HEK293 (cell line): ENCODE results near the gene CCDC127.

ENCODE experiments used
- BCL11A ChIP-seq: fragments of 450-650 bp; formaldehyde crosslinking; IDR thresholded peaks from 2 replicates; pipeline ENCODE4 v1.5.1; 2016; ENCODE audit warnings: low read depth, missing biosample characterization, missing genetic modification characterization
- GLIS1 ChIP-seq: fragments of 450-650 bp; formaldehyde crosslinking; IDR thresholded peaks from 2 replicates; pipeline ENCODE4 v1.5.1; 2016; ENCODE audit warnings: missing biosample characterization, missing genetic modification characterization
- HOXA7 ChIP-seq: sonication (generic); formaldehyde crosslinking; IDR thresholded peaks from 2 replicates; pipeline ENCODE4 v1.8.1; 2022; ENCODE audit warnings: missing genetic modification reagents, borderline replicate concordance
- MYNN ChIP-seq: fragments of 450-650 bp; formaldehyde crosslinking; IDR thresholded peaks from 2 replicates; pipeline ENCODE4 v1.5.1; 2016; ENCODE audit warnings: missing biosample characterization, missing genetic modification characterization, borderline replicate concordance
- OSR2 ChIP-seq: fragments of 450-650 bp; formaldehyde crosslinking; IDR thresholded peaks from 2 replicates; pipeline ENCODE4 v1.5.1; 2016; ENCODE audit warnings: missing biosample characterization, missing genetic modification characterization
- OVOL3 ChIP-seq: fragments of 450-650 bp; formaldehyde crosslinking; IDR thresholded peaks from 2 replicates; pipeline ENCODE4 v1.5.1; 2016; ENCODE audit warnings: missing biosample characterization, missing genetic modification characterization
- PATZ1 ChIP-seq: fragments of 450-650 bp; formaldehyde crosslinking; IDR thresholded peaks from 2 replicates; pipeline ENCODE4 v1.5.1; 2016; ENCODE audit warnings: missing biosample characterization, missing genetic modification characterization
- RBAK ChIP-seq: fragments of 450-650 bp; formaldehyde crosslinking; IDR thresholded peaks from 2 replicates; pipeline ENCODE4 v1.5.1; 2016; ENCODE audit warnings: missing biosample characterization, missing genetic modification characterization
- SETDB1 ChIP-seq: IDR thresholded peaks from one replicate; pipeline ENCODE4 v1.6.1; 2017; ENCODE audit warnings: mild to moderate bottlenecking, low read length, moderate library complexity, mixed read lengths; ENCODE audit not compliant: insufficient read length
- YY1 ChIP-seq: fragments of 450-650 bp; formaldehyde crosslinking; IDR thresholded peaks from 2 replicates; pipeline ENCODE4 v1.5.1; 2018; ENCODE audit warnings: missing biosample characterization, missing genetic modification characterization
- ZBTB20 ChIP-seq: fragments of 450-650 bp; formaldehyde crosslinking; IDR thresholded peaks from 2 replicates; pipeline ENCODE4 v1.5.1; 2016; ENCODE audit warnings: missing biosample characterization, missing genetic modification characterization
- ZBTB49 ChIP-seq: fragments of 450-650 bp; formaldehyde crosslinking; IDR thresholded peaks from 2 replicates; pipeline ENCODE4 v1.5.1; 2016; ENCODE audit warnings: missing biosample characterization, missing genetic modification characterization, low read depth
- ZNF112 ChIP-seq: fragments of 450-650 bp; formaldehyde crosslinking; IDR thresholded peaks from 2 replicates; pipeline ENCODE4 v1.5.0; 2017; ENCODE audit warnings: missing biosample characterization, missing genetic modification characterization
- ZNF140 ChIP-seq: fragments of 450-650 bp; formaldehyde crosslinking; IDR thresholded peaks from 2 replicates; pipeline ENCODE4 v1.5.1; 2016; ENCODE audit warnings: missing biosample characterization, missing genetic modification characterization
- ZNF16 ChIP-seq: fragments of 450-650 bp; formaldehyde crosslinking; IDR thresholded peaks from 2 replicates; pipeline ENCODE4 v1.5.1; 2016; ENCODE audit warnings: low read depth, missing biosample characterization, missing genetic modification characterization
- ZNF169 ChIP-seq: fragments of 450-650 bp; formaldehyde crosslinking; IDR thresholded peaks from 2 replicates; pipeline ENCODE4 v1.5.1; 2016; ENCODE audit warnings: missing biosample characterization, missing genetic modification characterization
- ZNF280D ChIP-seq: fragments of 450-650 bp; formaldehyde crosslinking; IDR thresholded peaks from 2 replicates; pipeline ENCODE4 v1.5.1; 2016; ENCODE audit warnings: missing biosample characterization, missing genetic modification characterization
- ZNF292 ChIP-seq: fragments of 450-650 bp; formaldehyde crosslinking; IDR thresholded peaks from 2 replicates; pipeline ENCODE4 v1.5.1; 2016; ENCODE audit warnings: low read depth, missing biosample characterization, missing genetic modification characterization, borderline replicate concordance
- ZNF302 ChIP-seq: fragments of 450-650 bp; formaldehyde crosslinking; IDR thresholded peaks from 2 replicates; pipeline ENCODE4 v1.5.1; 2016; ENCODE audit warnings: missing biosample characterization, missing genetic modification characterization, low read depth
- ZNF366 ChIP-seq: fragments of 450-650 bp; formaldehyde crosslinking; conservative IDR thresholded peaks from 2 replicates; pipeline ENCODE4 v1.5.1; 2016; ENCODE audit warnings: missing biosample characterization, missing genetic modification characterization
- ZNF426 ChIP-seq: fragments of 450-650 bp; formaldehyde crosslinking; IDR thresholded peaks from 2 replicates; pipeline ENCODE4 v1.5.1; 2017; ENCODE audit warnings: missing biosample characterization, missing genetic modification characterization, mild to moderate bottlenecking, inconsistent platforms, moderate library complexity
- ZNF433 ChIP-seq: fragments of 450-650 bp; formaldehyde crosslinking; IDR thresholded peaks from 2 replicates; pipeline ENCODE4 v1.5.1; 2016; ENCODE audit warnings: missing biosample characterization, missing genetic modification characterization, low read depth
- ZNF501 ChIP-seq: fragments of 450-650 bp; formaldehyde crosslinking; IDR thresholded peaks from 2 replicates; pipeline ENCODE4 v1.5.1; 2016; ENCODE audit warnings: missing biosample characterization, missing genetic modification characterization
- ZNF544 ChIP-seq: fragments of 450-650 bp; formaldehyde crosslinking; IDR thresholded peaks from 2 replicates; pipeline ENCODE4 v1.5.0; 2017; ENCODE audit warnings: missing biosample characterization, missing genetic modification characterization
- ZNF585B ChIP-seq: fragments of 450-650 bp; formaldehyde crosslinking; IDR thresholded peaks from 2 replicates; pipeline ENCODE4 v1.5.1; 2016; ENCODE audit warnings: missing biosample characterization, missing genetic modification characterization
- ZNF76 ChIP-seq: fragments of 450-650 bp; formaldehyde crosslinking; IDR thresholded peaks from 2 replicates; pipeline ENCODE4; 2016; ENCODE audit warnings: low read depth, missing biosample characterization, missing genetic modification characterization, borderline replicate concordance
- ZNF785 ChIP-seq: fragments of 450-650 bp; formaldehyde crosslinking; IDR thresholded peaks from 2 replicates; pipeline ENCODE4 v1.5.1; 2016; ENCODE audit warnings: missing biosample characterization, missing genetic modification characterization
- ZSCAN30 ChIP-seq: fragments of 450-650 bp; IDR thresholded peaks from 2 replicates; pipeline ENCODE4 v1.5.1; 2018; ENCODE audit warnings: missing biosample characterization, mild to moderate bottlenecking, missing genetic modification characterization, moderate library complexity
- TF ChIP-seq, protein P1 (sequence below): fragments of 450-650 bp; formaldehyde crosslinking; IDR thresholded peaks from 2 replicates; pipeline ENCODE4; 2016; ENCODE audit warnings: missing biosample characterization, missing genetic modification characterization
- TF ChIP-seq, protein P2 (sequence below): fragments of 450-650 bp; formaldehyde crosslinking; IDR thresholded peaks from 2 replicates; pipeline ENCODE4 v1.5.1; 2016; ENCODE audit warnings: missing biosample characterization, missing genetic modification characterization

CCDC127 gene

DNA sequence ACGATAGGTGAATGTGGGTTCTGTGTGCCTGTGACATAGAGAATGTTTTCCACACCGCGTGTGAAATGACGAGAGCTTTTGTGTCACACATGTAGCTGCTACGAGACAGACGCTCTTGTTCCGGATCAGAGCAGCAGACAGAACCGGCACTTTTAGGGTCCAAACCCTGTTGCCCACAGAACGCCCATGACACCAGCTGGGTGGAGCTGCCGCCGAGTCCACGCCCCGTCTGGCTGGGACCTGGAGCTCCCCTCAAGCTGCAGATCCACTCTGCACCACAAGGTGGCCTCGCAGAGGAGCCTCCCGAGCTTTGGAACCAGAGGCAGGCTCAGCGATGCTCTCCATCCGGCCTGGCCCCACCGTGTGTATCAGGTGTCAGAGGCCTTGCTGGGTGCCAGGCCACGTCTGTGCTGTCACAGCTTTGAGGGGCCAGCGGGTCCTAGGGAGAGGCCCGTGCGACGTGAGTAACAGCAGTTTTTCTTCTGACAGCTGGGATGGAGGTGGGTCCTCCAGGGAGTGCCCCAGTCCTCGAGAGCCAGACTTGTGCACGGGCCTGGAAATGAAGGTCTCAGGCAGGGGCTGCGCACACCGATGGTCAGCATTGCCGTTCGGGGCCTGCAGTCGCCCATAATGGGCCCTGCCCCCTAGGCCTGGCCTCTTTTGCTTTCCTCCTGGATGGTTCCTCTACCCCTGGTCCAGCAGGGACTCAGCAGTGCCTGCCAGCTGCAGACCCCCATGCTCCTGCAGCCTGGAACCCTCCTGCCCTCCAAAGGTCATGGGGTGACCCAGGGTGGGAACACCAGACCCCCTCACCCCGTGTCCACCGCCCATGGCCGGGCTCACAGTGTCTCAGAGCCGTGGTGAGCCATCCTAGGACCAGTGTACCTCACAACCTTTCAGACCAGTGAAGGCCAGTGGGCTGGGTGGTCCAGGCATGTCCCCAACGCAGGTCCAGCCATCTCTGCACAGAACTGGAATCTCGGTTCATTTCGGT is 29.2 kb downstream of the CCDC127 start (continued):
- TF ChIP-seq ZBTB20 (tag by site-specific recombination), result no peak
- TF ChIP-seq MYNN (tag by site-specific recombination), result no peak
- no peak for TF ChIP-seq ZNF280D (tag by site-specific recombination)
- TF ChIP-seq ZNF544 (tag by site-specific recombination), result no peak
- TF ChIP-seq ZNF112 (tag by site-specific recombination), result no peak
- no peak for TF ChIP-seq YY1 (tag by site-specific recombination)
- no peak for TF ChIP-seq ZNF169 (tag by site-specific recombination)
- TF ChIP-seq RBAK, result no peak
- no peak for TF ChIP-seq OVOL3 (tag by site-specific recombination)
- TF ChIP-seq OSR2 (tag by site-specific recombination), result no peak
- TF ChIP-seq ZNF366 (tag by site-specific recombination), result no peak
- no peak for TF ChIP-seq ZNF140 (tag by site-specific recombination)
- no peak for TF ChIP-seq ZNF585B (tag by site-specific recombination)
- TF ChIP-seq ZNF292 (tag by site-specific recombination), result no peak
- no peak for TF ChIP-seq ZNF426 (tag by site-specific recombination)
- TF ChIP-seq ZNF16 (tag by site-specific recombination), result no peak
- no peak for TF ChIP-seq SETDB1
- TF ChIP-seq ZNF302 (tag by site-specific recombination), result no peak
- TF ChIP-seq ZNF433 (tag by site-specific recombination), result no peak
- peak; percentile 74 for TF ChIP-seq ZNF501
- TF ChIP-seq BCL11A (tag by site-specific recombination), result no peak
- TF ChIP-seq, protein P1, sequence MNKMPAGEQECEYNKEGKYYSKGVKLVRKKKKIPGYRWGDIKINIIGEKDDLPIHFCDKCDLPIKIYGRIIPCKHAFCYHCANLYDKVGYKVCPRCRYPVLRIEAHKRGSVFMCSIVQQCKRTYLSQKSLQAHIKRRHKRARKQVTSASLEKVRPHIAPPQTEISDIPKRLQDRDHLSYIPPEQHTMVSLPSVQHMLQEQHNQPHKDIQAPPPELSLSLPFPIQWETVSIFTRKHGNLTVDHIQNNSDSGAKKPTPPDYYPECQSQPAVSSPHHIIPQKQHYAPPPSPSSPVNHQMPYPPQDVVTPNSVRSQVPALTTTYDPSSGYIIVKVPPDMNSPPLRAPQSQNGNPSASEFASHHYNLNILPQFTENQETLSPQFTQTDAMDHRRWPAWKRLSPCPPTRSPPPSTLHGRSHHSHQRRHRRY (tag by site-specific recombination), result no peak
- TF ChIP-seq HOXA7, result no peak
- 0 out of 2 replicates have a peak, but pooled peaks have one; percentile 35 for TF ChIP-seq ZSCAN30 (tag by site-specific recombination)
- TF ChIP-seq, protein P2, sequence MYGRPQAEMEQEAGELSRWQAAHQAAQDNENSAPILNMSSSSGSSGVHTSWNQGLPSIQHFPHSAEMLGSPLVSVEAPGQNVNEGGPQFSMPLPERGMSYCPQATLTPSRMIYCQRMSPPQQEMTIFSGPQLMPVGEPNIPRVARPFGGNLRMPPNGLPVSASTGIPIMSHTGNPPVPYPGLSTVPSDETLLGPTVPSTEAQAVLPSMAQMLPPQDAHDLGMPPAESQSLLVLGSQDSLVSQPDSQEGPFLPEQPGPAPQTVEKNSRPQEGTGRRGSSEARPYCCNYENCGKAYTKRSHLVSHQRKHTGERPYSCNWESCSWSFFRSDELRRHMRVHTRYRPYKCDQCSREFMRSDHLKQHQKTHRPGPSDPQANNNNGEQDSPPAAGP, result peak; percentile 71; the same call in 1 of the 2 replicates
- 0 out of 2 replicates have a peak, but pooled peaks have one; percentile 35 for TF ChIP-seq PATZ1 (tag by site-specific recombination)
- no peak for TF ChIP-seq ZBTB49 (tag by site-specific recombination)
- TF ChIP-seq ZNF785 (tag by site-specific recombination), result no peak
- TF ChIP-seq ZNF76 (tag by site-specific recombination), result no peak
- TF ChIP-seq GLIS1 (tag by site-specific recombination), result peak; percentile 97
